RPMI8226 (cell line): ENCODE results near the gene ST13.
A peak's percentile ranks its signal among the peaks of the same experiment; 100 is the strongest.
"Not testable (repeated sequence)": the region's sequence is repeated elsewhere in the genome, so short reads cannot be mapped to it uniquely, and the experiment has no call there.

Source experiments
- DNase-seq: peaks from one replicate; pipeline ENCODE4 v3.0.0-alpha.2; 2015

The ST13 gene

GRCh38 chr22:40834619-40835018 is 21.8 kb downstream of the ST13 start:
- no peak for DNase-seq

DNA sequence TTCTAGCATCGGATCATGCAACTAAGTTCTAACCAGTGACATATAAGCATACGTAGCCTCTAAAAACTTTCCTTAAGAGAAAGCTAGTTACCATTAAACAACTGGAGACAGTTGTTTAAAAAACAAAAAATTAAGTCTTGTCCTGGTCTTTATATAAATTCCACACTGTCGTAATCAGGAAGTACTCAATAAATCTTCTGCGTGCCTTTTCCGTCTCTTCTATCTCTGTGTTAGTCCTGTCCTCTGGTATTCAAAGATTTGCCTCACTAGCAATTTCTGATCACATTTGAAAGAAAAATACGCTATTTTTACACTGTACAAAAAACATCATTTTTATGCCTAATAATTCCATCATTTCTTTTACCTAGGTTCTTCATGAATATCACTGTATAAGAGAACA is 27.3 kb downstream of the ST13 start:
- DNase-seq: no peak

GRCh38 chr22:40826984-40827741 is 29.3 kb downstream of the ST13 start:
- DNase-seq: no peak

DNA sequence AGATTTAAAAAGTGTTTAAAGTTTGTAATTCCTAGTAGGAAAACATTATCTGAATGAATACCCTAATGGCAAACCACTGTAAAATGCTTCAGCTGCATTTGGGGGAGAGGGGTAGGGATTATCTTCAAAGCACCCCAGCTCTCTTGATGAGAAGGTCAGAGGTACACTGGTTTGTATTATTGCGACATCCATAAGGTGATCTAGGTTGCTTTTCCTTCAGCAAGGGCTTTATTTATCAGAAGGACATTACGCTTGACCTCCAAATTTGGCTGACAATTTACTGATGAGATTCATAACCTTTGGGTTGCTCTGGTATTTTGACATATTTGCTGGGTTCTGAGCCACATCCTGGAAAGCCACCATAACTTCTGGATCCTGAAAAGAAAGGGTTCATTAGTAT is 30.1 kb downstream of the ST13 start:
- not testable (repeated sequence) for DNase-seq

DNA sequence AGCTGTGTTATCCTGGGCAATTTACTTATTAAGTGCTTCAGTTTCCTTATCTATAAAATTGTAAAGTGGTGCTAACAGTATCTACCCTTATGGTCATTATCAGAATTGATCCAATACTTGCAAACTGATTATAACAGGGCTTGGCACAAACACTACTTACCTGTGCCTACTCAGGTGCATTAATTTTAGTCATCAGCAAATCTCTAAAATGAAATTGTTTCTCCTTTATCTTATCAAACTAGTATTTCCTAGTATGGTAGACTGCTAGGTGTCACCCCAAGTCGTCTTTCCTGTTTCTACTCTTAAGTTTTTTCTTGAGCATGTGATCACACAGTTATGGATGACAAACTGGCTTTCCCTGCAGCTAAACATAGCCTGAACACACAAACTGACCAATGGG is 33.0 kb downstream of the ST13 start:
- DNase-seq: no peak

GRCh38 chr22:40819599-40820140 is 36.8 kb downstream of the ST13 start:
- peak; percentile 8 for DNase-seq

DNA sequence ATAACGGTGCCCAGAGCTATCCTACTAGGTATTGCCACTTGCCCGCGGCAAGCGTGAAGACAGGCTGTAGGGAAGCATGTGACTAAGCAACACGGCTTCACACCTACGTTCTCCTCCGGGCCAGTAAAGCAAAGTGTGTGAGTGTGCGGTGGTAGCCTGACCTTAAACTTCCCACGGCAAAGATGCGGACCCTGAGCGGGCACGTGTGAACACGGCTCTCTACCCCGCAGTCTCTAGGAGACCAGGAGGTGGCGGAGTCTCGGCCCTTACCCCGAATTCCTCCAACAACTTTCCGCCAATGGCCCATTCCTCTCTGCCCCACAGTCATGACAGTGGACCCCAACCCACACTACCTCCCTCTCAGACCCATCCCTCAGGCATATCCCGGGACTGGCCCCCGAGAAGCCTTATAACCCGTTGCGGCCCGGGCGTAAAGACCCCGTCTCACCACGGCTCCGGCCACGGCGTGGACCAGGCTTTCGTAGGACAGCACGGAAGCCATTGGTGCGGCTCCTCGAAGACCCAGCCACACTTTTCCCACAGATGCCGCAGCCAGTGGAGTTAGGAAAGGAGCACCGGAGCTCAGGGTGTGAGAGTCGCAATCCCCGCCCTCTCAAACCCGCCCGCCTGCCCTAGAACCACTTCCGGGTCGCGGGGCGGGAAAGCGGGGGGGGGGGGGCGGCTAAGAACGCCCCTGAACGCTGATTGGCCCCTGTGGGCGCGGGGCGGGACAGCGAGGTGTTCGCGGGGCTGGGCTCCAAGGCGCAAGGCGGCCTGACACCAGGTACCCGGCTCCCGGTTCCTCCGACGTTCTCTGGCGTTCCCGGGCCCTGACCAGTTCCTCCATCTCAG is 37.5 kb downstream of the ST13 start, which contains the start of gene SLC25A17:
SLC25A17 (minus strand) TSS at position 600 of the 852 bp plus-strand sequence; CDS start at position 502, 98 bp downstream.
- peak; percentile 93 for DNase-seq

GRCh38 chr22:40818192-40818746 is 38.2 kb downstream of the ST13 start:
- DNase-seq: no peak

DNA sequence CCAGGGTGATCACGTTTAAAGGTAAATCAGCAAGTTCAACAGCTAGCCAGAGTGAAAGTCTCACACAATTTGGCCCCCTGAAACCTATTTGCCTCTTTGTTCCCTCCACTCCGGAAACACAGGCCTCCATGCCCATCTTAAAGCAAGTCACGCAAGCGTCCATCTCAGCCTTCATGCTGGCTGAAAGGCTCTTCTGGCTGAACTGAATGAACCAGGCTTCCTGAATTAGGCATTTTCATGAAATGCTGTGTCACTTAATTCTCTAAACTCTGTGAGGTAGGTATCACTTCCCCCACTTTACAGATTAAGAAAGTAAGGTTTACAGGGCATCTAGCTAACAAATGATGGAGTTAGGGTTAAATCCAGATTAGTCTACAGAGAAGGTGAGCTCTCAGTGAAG is 38.7 kb downstream of the ST13 start:
- peak; percentile 74 for DNase-seq

DNA sequence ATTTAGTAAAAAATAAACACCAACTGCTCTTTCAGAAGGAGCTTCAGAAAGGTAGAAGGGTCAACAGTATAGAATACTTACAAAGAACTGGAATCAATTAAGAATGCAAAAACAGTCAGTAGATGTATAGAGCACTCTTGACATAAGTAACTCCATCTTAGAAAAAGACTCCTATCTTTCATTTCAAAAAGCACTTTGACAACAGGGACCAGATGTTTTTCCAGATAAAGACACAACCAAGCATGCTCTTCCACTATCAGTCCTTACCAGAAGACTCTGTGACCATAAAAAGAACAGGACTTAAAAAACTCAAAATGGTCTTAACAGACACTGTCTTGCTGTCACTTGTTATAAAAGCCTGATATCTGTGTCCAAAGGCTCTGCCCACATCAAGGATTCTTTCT is 42.5 kb downstream of the ST13 start:
- DNase-seq: no peak

- no peak for DNase-seq
Measured at GRCh38 chr22:40808018-40808841, 48.2 kb downstream of the ST13 start.

GRCh38 chr22:40806711-40807110 is 49.7 kb downstream of the ST13 start:
- DNase-seq: no peak

DNA sequence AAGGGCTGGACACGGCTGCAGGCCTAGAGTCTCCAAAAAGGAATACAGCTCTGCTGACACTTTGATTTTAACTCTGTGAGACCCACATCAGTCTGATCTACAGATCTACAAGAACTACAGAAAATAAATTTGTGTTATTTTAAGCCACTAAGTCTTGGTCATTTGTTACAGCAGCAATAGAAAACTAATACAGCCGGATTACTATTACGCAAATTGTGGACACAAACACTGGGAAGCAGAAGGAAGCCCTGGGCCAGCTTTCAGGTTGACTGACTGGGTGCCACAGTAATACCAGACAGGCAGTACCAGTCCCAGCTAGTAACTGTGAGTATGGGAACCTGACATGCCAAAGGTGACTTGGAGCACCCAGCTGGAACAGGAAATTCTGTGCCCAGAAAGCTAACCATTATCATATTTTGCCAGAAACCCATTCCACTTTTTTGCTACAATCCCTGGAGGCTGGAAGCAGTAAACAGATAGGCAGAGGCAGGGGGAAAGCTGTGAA is 50.7 kb downstream of the ST13 start:
- no peak for DNase-seq

- DNase-seq: no peak
Measured at GRCh38 chr22:40805239-40805638, 51.2 kb downstream of the ST13 start.

DNA sequence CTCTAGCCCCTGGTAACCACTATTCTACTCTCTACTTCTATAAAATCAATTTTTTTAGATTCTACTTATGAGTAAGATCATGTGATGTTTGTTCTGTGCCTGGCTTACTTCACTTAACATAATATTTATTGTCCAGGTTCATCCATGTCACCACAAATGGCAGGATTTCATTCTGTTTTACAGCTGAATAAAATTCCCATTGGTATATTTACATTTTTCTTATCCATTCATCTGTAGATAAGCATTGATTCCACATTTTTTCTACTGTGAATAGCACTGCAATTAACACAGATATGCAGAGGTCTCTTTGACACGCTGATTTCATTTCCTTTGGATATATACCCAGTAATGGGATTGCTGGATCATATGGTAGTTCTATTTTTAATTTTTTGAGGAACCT is 53.1 kb downstream of the ST13 start:
- DNase-seq: no peak

GRCh38 chr22:40799008-40799407 is 57.4 kb downstream of the ST13 start:
- DNase-seq: no peak

GRCh38 chr22:40797427-40797826 is 59.0 kb downstream of the ST13 start:
- DNase-seq: no peak

DNA sequence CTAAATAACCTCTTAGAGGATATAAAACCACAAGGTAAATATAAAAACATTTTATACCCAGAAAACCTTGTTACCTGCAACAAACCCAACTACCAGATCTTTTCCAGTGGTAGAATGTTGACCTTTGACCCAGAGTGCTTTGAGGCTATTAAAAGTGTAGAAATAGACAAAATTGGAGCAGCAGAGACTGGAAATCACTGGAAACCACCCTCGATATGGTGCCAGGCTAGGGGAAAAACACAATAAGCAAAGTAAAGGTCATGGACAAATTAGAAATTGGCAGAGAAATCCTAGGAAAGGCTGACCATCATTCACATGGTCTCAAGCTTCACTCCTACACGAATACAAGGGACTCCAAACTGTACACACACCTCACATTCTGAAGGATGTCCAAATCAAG is 64.0 kb downstream of the ST13 start:
- no peak for DNase-seq

DNA sequence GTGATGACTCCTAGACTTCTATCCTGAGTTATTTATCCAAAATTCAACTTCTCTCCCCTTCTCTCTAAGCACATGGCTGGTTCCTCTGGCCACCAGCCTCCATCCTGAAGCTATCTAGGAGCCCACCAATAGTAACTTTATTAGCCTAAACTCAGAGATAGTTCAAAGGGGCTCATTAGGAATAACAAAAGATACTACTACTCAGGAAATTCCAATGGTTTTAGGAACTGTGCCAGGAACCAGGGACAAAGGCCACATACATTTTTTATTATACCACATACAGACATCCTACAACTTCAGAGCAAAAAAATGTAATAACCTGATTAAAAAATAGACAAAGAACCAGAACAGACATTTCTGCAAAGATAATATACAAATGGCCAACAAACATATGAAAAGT is 65.2 kb downstream of the ST13 start:
- no peak for DNase-seq

- DNase-seq: no peak
Measured at GRCh38 chr22:40789131-40789530, 67.3 kb downstream of the ST13 start.

DNA sequence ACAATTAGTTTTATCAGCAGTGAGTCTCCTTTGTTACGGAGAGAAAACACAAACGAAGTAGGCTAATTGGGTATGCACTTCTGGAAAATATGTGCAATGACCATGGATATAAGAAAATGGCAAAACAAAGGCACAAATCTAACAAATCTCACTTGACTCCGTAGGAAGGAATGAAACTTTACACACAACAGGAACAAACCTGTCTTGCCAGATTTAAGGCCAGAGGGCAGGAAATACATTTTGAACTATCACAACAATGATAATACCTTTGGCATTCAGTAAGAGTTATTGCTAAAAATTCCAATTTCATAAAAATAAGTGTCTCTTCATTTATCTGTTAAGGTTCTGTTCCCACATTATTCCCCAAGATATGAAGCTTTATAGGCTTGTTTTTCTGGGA is 73.9 kb downstream of the ST13 start:
- no peak for DNase-seq

- DNase-seq: not testable (repeated sequence)
Measured at GRCh38 chr22:40781749-40782148, 74.7 kb downstream of the ST13 start.
